GM12874 (cell line): ENCODE data around the gene ARHGEF17.

Source experiments
- CTCF ChIP-seq: IDR thresholded peaks from 2 replicates; pipeline ENCODE4 v1.5.1; 2011; ENCODE audit warnings: low read depth, mild to moderate bottlenecking, control low read depth, low read length, moderate library complexity; ENCODE audit not compliant: insufficient read depth

The ARHGEF17 gene

GRCh38 chr11:73343076-73343873 is 35.2 kb downstream of the ARHGEF17 start:
- TF ChIP-seq CTCF: no peak

- TF ChIP-seq CTCF: no peak
Observed at GRCh38 chr11:73344191-73344607, 36.1 kb downstream of the ARHGEF17 start.

GRCh38 chr11:73345481-73346160 is 37.5 kb downstream of the ARHGEF17 start:
- TF ChIP-seq CTCF: no peak

GRCh38 chr11:73346186-73346935 is 38.3 kb downstream of the ARHGEF17 start:
- no peak for TF ChIP-seq CTCF

GRCh38 chr11:73347067-73347466 is 39.0 kb downstream of the ARHGEF17 start:
- no peak for TF ChIP-seq CTCF

- no peak for TF ChIP-seq CTCF
Observed at GRCh38 chr11:73348838-73349237, 40.8 kb downstream of the ARHGEF17 start.

GRCh38 chr11:73349633-73350032 is 41.6 kb downstream of the ARHGEF17 start:
- no peak for TF ChIP-seq CTCF
